UCSD-AML1 (cell line): ENCODE measurements around the gene APOA1.
"Not testable (repeated sequence)": the region's sequence is repeated elsewhere in the genome, so short reads cannot be mapped to it uniquely, and the experiment has no call there.

Experiments used
- DNase-seq: peaks from one replicate; lab custom pipeline; 2025; ENCODE audit not compliant: unreplicated experiment; lab: John Stamatoyannopoulos, UW

The APOA1 gene

GRCh38 chr11:116835042-116835772, 2.2 kb downstream of the APOA1 start:
- DNase-seq = peak; percentile 74

DNA sequence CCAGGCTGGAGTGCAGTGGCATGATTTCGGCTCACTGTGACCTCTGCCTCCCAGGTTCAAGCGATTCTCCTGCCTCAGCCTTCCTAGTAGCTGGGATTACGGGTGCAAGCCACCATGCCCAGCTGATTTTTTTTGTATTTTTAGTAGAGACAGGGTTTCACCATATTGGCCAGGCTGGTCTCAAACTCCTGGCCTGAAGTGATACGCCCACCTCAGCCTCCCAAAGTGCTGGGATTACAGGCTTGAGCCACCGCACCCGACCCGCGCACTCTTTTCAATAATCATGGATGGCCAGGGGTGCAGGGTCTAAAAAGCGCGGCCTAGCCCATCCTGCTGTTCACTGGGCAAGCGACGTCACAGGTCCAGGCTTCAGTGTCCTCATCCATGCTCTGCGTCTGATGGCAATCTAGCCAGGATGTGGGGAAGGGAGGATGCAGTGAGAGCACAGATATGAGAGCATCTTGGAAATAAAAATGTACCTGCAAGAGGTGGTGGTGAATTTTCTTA, 2.8 kb downstream of the APOA1 start:
- DNase-seq = not testable (repeated sequence)

GRCh38 chr11:116833816-116834534, 3.4 kb downstream of the APOA1 start:
- DNase-seq = no peak

- DNase-seq = no peak
Measured at GRCh38 chr11:116833491-116833815, 4.0 kb downstream of the APOA1 start.

GRCh38 chr11:116832350-116833290, 4.8 kb downstream of the APOA1 start:
- DNase-seq = no peak

DNA sequence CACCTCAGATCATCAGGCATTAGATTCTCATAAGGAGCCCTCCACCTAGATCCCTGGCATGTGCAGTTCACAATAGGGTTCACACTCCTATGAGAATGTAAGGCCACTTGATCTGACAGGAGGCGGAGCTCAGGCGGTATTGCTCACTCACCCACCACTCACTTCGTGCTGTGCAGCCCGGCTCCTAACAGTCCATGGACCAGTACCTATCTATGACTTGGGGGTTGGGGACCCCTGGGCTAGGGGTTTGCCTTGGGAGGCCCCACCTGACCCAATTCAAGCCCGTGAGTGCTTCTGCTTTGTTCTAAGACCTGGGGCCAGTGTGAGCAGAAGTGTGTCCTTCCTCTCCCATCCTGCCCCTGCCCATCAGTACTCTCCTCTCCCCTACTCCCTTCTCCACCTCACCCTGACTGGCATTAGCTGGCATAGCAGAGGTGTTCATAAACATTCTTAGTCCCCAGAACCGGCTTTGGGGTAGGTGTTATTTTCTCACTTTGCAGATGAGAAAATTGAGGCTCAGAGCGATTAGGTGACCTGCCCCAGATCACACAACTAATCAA, 5.6 kb downstream of the APOA1 start:
- no peak for DNase-seq

GRCh38 chr11:116830184-116830912, 7.1 kb downstream of the APOA1 start:
- DNase-seq = no peak

GRCh38 chr11:116829525-116830183, 7.8 kb downstream of the APOA1 start, which contains the start of gene APOC3:
APOC3 (plus strand) TSS chr11:116829907; CDS start chr11:116830583, 676 bp downstream.
- no peak for DNase-seq

DNA sequence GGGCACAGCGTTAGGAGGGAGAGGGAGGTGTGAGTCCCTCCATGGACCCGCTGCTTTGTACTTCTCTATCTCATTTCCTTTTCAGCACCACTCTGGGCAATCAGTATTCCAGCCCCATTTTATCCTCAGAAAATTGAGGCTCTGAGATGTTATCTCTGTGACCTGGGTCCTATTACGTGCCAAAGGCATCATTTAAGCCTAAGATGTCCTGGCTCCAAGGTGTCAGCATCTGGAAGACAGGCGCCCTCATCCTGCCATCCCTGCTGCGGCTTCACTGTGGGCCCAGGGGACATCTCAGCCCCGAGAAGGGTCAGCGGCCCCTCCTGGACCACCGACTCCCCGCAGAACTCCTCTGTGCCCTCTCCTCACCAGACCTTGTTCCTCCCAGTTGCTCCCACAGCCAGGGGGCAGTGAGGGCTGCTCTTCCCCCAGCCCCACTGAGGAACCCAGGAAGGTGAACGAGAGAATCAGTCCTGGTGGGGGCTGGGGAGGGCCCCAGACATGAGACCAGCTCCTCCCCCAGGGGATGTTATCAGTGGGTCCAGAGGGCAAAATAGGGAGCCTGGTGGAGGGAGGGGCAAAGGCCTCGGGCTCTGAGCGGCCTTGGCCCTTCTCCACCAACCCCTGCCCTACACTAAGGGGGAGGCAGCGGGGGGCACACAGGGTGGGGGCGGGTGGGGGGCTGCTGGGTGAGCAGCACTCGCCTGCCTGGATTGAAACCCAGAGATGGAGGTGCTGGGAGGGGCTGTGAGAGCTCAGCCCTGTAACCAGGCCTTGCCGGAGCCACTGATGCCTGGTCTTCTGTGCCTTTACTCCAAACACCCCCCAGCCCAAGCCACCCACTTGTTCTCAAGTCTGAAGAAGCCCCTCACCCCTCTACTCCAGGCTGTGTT, 8.5 kb downstream of the APOA1 start:
- no peak for DNase-seq

DNA sequence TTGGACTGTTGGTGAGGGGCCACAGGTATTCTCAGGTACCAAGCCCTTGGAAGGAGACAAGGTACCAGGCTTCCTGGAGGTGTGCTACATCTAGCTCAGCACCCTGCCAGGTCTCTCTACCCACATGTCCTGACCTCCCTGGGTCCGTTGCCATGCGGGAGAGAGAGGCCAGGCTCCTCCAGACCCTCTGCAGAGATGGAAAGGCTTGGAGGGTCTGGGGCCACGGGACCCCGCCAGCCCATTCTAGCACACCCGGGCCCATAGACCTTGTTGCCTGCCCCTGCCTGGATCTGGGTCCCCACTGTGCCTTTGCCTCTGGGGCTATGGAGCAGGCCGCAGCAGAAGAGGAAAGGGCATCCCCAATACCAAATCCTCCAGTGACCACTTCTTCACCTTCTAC, 10.0 kb downstream of the APOA1 start:
- no peak for DNase-seq

GRCh38 chr11:116826751-116827431, 10.5 kb downstream of the APOA1 start:
- DNase-seq = no peak

DNA sequence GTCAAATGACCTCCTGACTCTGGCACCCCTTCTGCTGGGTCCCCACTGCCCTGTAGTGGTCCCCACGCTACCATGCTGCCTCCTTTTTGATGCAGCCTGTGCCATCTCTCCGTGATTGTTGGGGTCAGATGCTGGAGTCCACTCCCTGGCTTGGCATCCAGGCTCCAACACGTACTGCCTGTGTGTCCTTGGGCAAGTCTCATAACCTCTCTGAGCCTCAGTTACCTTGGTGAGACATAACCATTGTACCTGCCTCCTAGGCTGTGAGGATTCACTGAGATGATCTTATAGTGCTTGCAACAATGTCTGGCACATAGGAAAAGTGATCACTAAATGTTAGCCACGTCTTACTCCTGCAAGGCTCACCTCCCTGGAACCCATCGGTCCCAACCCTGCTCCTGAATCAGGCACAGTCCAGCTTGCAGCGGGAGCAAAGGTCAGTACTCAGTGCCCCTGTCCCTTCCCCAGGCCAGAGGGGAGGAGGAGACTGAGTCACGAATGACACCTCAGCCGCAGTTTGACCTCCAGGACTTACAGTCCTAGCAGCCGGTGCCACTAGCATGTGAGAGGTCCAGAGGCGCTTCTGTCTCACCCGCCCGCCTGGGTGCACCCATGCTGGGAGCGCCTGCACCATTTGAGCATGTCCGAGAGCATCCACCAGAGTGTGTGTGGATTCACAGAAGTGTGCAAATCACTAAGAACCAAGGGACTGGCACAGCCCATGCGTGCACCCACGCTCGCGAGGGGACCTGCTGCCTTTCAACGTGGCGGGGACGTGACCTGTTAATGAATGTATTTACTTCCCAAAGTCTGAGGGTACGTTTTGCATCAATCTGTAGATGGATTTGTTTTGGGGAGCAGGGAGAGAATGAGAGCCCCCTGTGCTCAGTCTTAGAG, 11.3 kb downstream of the APOA1 start:
- no peak for DNase-seq

GRCh38 chr11:116825434-116825833, 12.0 kb downstream of the APOA1 start:
- no peak for DNase-seq

GRCh38 chr11:116823031-116823843, 14.2 kb downstream of the APOA1 start, which contains the start of gene APOA4:
APOA4 (minus strand) TSS chr11:116823304; CDS start chr11:116823191, 113 bp downstream.
- DNase-seq = no peak

DNA sequence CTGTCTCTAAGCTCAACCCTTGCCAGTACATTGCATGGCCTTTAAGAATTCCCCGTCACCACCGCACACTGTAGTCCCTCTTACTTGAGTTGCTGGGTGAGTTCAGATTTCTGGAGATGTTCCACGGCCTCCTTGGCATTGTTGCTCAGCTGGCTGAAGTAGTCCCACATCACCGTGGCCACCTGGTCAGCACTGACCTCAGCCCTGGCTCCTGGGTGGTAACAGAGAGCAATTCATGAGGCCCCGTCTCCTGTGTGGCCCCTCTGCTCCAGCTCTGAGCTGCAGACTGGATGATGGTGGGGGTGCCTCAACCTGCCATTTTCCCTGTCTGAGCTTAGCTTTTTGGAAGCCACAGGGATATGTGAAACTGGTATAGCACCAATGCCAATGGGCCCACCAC, 14.8 kb downstream of the APOA1 start:
- no peak for DNase-seq
